WTC11 (cell line): ENCODE measurements around the gene MAPT. TPM values are rescaled to one million over a fixed set of nuclear protein-coding genes. Genes with fewer than 3 reads are reported as not detected.

Source experiments
- ATAC-seq: fragments of 200-7000 bp; cut with Tn5 transposase; 2 replicates; pipeline ENCODE4 v1.10.0; 2021; ENCODE audit warnings: mild to moderate bottlenecking, moderate library complexity
- CTCF ChIA-PET: fragments of 300-600 bp; sonication (Branson Sonifier 250); formaldehyde crosslinking; loops from one replicate; lab custom pipeline; 2021; ENCODE audit warnings: antibody characterized with exemption; lab: Charles Lee
- POLR2A ChIA-PET: fragments of 350-600 bp; sonication (Branson Sonifier 250); formaldehyde crosslinking; loops from one replicate; lab custom pipeline; 2021; ENCODE audit warnings: antibody characterized with exemption; lab: Charles Lee
- DNase-seq: peaks from one replicate; pipeline ENCODE4 v3.0.0; 2021; ENCODE audit warnings: low spot score
- H3K27ac Mint-ChIP-seq: 2 replicates; pipeline ENCODE4 v1.8.0; 2021; ENCODE audit warnings: mixed read lengths
- H3K27me3 Mint-ChIP-seq: 2 replicates; pipeline ENCODE4 v1.8.0; 2021; ENCODE audit warnings: low read depth, mild to moderate bottlenecking, moderate library complexity, mixed read lengths
- H3K36me3 Mint-ChIP-seq: 2 replicates; pipeline ENCODE4 v1.8.0; 2021; ENCODE audit warnings: mixed read lengths
- H3K4me1 Mint-ChIP-seq: 2 replicates; pipeline ENCODE4 v1.8.0; 2022; ENCODE audit warnings: mixed read lengths
- H3K4me3 Mint-ChIP-seq: 2 replicates; pipeline ENCODE4 v1.8.0; 2021; ENCODE audit warnings: mild to moderate bottlenecking, moderate library complexity, mixed read lengths
- H3K9me3 Mint-ChIP-seq: 2 replicates; pipeline ENCODE4 v1.8.0; 2021; ENCODE audit warnings: mixed read lengths
- CREB1 ChIP-seq: sonication (generic); formaldehyde crosslinking; IDR thresholded peaks from 2 replicates; pipeline ENCODE4 v1.8.0; 2023; ENCODE audit warnings: mild to moderate bottlenecking, missing genetic modification reagents
- CREM ChIP-seq: sonication (generic); formaldehyde crosslinking; IDR thresholded peaks from 2 replicates; pipeline ENCODE4 v1.8.1; 2022; ENCODE audit warnings: mild to moderate bottlenecking, missing genetic modification reagents, moderate library complexity
- ESRRA ChIP-seq: sonication (generic); formaldehyde crosslinking; IDR thresholded peaks from 2 replicates; pipeline ENCODE4 v1.8.1; 2022; ENCODE audit warnings: mild to moderate bottlenecking, missing genetic modification reagents, borderline replicate concordance
- FOXJ3 ChIP-seq: sonication (generic); formaldehyde crosslinking; IDR thresholded peaks from 2 replicates; pipeline ENCODE4 v1.9.0; 2021; ENCODE audit warnings: missing genetic modification reagents, mild to moderate bottlenecking, borderline replicate concordance
- FOXK1 ChIP-seq: sonication (generic); formaldehyde crosslinking; IDR thresholded peaks from 2 replicates; pipeline ENCODE4 v1.8.0; 2022; ENCODE audit warnings: mild to moderate bottlenecking, moderate library complexity, missing genetic modification reagents
- GABPB1 ChIP-seq: sonication (generic); formaldehyde crosslinking; IDR thresholded peaks from 2 replicates; pipeline ENCODE4 v1.8.1; 2023; ENCODE audit warnings: mild to moderate bottlenecking, missing genetic modification reagents
- JAZF1 ChIP-seq: fragments of 250-450 bp; sonication (Bioruptor Pico); IDR thresholded peaks from 2 replicates; pipeline ENCODE4 v1.9.0; 2021; ENCODE audit warnings: moderate library complexity, mild to moderate bottlenecking, inconsistent platforms
- MXD4 ChIP-seq: fragments of 250-450 bp; sonication (Bioruptor Pico); IDR thresholded peaks from 2 replicates; pipeline ENCODE4 v1.8.0; 2021; ENCODE audit warnings: mild to moderate bottlenecking, moderate library complexity, borderline replicate concordance
- MYBL2 ChIP-seq: sonication (generic); formaldehyde crosslinking; IDR thresholded peaks from 2 replicates; pipeline ENCODE4 v1.8.1; 2023; ENCODE audit warnings: mild to moderate bottlenecking, moderate library complexity, missing genetic modification reagents
- NFATC4 ChIP-seq: fragments of 250-450 bp; sonication (Bioruptor Pico); IDR thresholded peaks from 2 replicates; pipeline ENCODE4 v1.9.0; 2021; ENCODE audit warnings: mild to moderate bottlenecking
- NR1H2 ChIP-seq: sonication (generic); formaldehyde crosslinking; IDR thresholded peaks from 2 replicates; pipeline ENCODE4 v1.9.0; 2021; ENCODE audit warnings: mild to moderate bottlenecking, moderate library complexity, missing genetic modification reagents
- NR2C2 ChIP-seq: sonication (generic); formaldehyde crosslinking; IDR thresholded peaks from 2 replicates; pipeline ENCODE4 v1.8.0; 2022; ENCODE audit warnings: mild to moderate bottlenecking, missing genetic modification reagents
- NR3C1 ChIP-seq: sonication (generic); formaldehyde crosslinking; conservative IDR thresholded peaks from 2 replicates; pipeline ENCODE4 v1.8.1; 2023; ENCODE audit warnings: low read depth, mild to moderate bottlenecking, missing genetic modification reagents
- OVOL2 ChIP-seq: fragments of 250-450 bp; sonication (Bioruptor Pico); IDR thresholded peaks from 2 replicates; pipeline ENCODE4 v1.9.0; 2021; ENCODE audit warnings: mild to moderate bottlenecking, borderline replicate concordance
- PRRX2 ChIP-seq: fragments of 250-450 bp; sonication (Bioruptor Pico); IDR thresholded peaks from 2 replicates; pipeline ENCODE4 v1.8.0; 2021; ENCODE audit warnings: mild to moderate bottlenecking
- SOX15 ChIP-seq: fragments of 250-450 bp; sonication (Bioruptor Pico); IDR thresholded peaks from 2 replicates; pipeline ENCODE4 v1.9.0; 2021; ENCODE audit warnings: mild to moderate bottlenecking
- SP1 ChIP-seq: sonication (generic); formaldehyde crosslinking; conservative IDR thresholded peaks from 2 replicates; pipeline ENCODE4 v1.8.1; 2022; ENCODE audit warnings: missing genetic modification reagents
- TEAD4 ChIP-seq: sonication (generic); formaldehyde crosslinking; IDR thresholded peaks from 2 replicates; pipeline ENCODE4 v1.8.0; 2022; ENCODE audit warnings: mild to moderate bottlenecking, missing genetic modification reagents
- ZBTB21 ChIP-seq: sonication (generic); formaldehyde crosslinking; IDR thresholded peaks from 2 replicates; pipeline ENCODE4 v1.8.1; 2023; ENCODE audit warnings: mild to moderate bottlenecking, missing genetic modification reagents, borderline replicate concordance
- ZNF263 ChIP-seq: sonication (generic); formaldehyde crosslinking; IDR thresholded peaks from 2 replicates; pipeline ENCODE4 v1.8.1; 2022; ENCODE audit warnings: low read depth, mild to moderate bottlenecking, moderate library complexity, missing genetic modification reagents
- ZNF396 ChIP-seq: fragments of 250-450 bp; sonication (Bioruptor Pico); IDR thresholded peaks from 2 replicates; pipeline ENCODE4 v1.8.0; 2021; ENCODE audit warnings: mild to moderate bottlenecking, moderate library complexity, borderline replicate concordance
- ZNF423 ChIP-seq: fragments of 250-450 bp; sonication (Bioruptor Pico); IDR thresholded peaks from 2 replicates; pipeline ENCODE4 v2.1.2; 2022; ENCODE audit warnings: mild to moderate bottlenecking, moderate library complexity
- ZNF671 ChIP-seq: fragments of 250-450 bp; sonication (Bioruptor Pico); IDR thresholded peaks from 2 replicates; pipeline ENCODE4 v1.8.0; 2021; ENCODE audit warnings: mild to moderate bottlenecking
- total RNA-seq: library from RNA; stranded (reverse); gene quantifications from 3 replicates; pipeline ENCODE4 v1.2.3, GENCODE V29; 2021
- TF ChIP-seq, protein P1 (sequence below): sonication (generic); formaldehyde crosslinking; IDR thresholded peaks from 2 replicates; pipeline ENCODE4 v1.8.0; 2022; ENCODE audit warnings: mild to moderate bottlenecking, missing genetic modification reagents
- TF ChIP-seq, protein P2 (sequence below): sonication (generic); formaldehyde crosslinking; IDR thresholded peaks from 2 replicates; pipeline ENCODE4 v1.8.1; 2023; ENCODE audit warnings: mild to moderate bottlenecking, missing genetic modification reagents
- TF ChIP-seq, protein P3 (sequence below): sonication (generic); formaldehyde crosslinking; IDR thresholded peaks from 2 replicates; pipeline ENCODE4 v1.8.1; 2023; ENCODE audit warnings: mild to moderate bottlenecking, missing genetic modification reagents, moderate library complexity
- TF ChIP-seq, protein P4 (sequence below): fragments of 200-600 bp; IDR thresholded peaks from 2 replicates; pipeline ENCODE4 v1.8.0; 2022; ENCODE audit warnings: antibody characterized with exemption
- TF ChIP-seq, protein P5 (sequence below): sonication (generic); formaldehyde crosslinking; conservative IDR thresholded peaks from 2 replicates; pipeline ENCODE4 v1.8.1; 2022; ENCODE audit warnings: mild to moderate bottlenecking, missing genetic modification reagents
- TF ChIP-seq, protein P6 (sequence below): sonication (generic); formaldehyde crosslinking; IDR thresholded peaks from 2 replicates; pipeline ENCODE4 v1.8.1; 2023; ENCODE audit warnings: mild to moderate bottlenecking, missing genetic modification reagents, moderate library complexity
- TF ChIP-seq, protein P7 (sequence below): sonication (generic); formaldehyde crosslinking; IDR thresholded peaks from 2 replicates; pipeline ENCODE4 v1.8.1; 2023; ENCODE audit warnings: mild to moderate bottlenecking, missing genetic modification reagents, borderline replicate concordance

Gene MAPT
- total RNA-seq, 1 experiment from 2014 or later, result 2.2 TPM

DNA sequence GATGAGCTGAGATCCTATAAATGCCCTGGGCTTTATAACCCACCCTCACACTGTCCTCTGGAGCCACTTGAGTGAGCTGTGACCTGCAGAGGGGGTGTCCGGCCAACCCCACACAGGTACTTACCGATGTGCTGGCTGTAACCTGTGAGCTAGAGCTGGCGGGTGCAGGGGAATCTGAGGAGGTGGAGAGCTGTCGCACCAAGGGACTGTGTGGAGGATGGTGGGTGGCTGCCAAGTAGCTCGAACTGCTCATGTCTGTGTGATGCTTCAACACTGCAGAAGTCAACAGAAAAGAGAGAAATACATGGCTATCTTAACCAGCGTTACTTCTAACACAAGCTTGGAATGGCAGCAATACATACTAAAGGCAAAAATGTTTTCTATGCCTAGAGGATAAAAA is 144.1 kb downstream of the MAPT start:
- CTCF ChIA-PET, result interaction anchor here (1.1 kb wide), 1 partner anchor 22 kb away, joined by 3 read pairs; no protein-coding TSS in a partner anchor
- no peak overlapping the region for H3K4me3 Mint-ChIP-seq
- H3K36me3 Mint-ChIP-seq, result peaks cover 82% of the 10 kb centered on the region

DNA sequence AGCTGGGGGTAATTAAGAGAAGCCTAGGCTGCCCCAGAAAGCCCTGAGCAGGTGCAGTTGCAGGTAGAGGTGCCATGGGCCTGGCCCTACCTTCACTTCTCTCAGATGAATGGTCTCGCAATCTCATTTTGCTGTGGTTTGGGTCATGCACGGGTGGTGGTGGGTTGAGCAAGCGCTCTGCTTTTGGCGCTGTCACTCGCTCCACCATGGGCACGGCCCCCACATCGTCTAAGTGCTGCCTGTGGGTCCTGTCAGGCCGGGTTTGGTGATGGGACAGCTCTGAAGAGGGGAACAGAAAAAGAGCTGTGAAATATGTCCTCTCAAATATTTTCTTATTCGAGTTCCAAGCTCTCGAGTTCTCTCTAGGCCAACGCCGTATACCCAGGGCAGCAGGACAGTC is 144.6 kb downstream of the MAPT start:
- H3K4me1 Mint-ChIP-seq, result peaks cover 1% of the 10 kb centered on the region; the same call in 1 of the 2 replicates
- no peaks in the 10 kb centered on the region for H3K27me3 Mint-ChIP-seq
- no peak for DNase-seq
- no peaks in the 10 kb centered on the region for H3K9me3 Mint-ChIP-seq
- ATAC-seq, result no peak
- peaks cover 82% of the 10 kb centered on the region for H3K36me3 Mint-ChIP-seq
- CTCF ChIA-PET, result interaction anchor here (1.1 kb wide), 1 partner anchor 23 kb away, joined by 3 read pairs; no protein-coding TSS in a partner anchor
- H3K27ac Mint-ChIP-seq, result no peak overlapping the region
- POLR2A ChIA-PET, result no interaction called here
- H3K4me3 Mint-ChIP-seq, result no peak overlapping the region
- TF ChIP-seq ZNF396 (CRISPR knock-in tag) (no peak), SP1 (no peak), FOXJ3 (CRISPR knock-in tag) (no peak), FOXK1 (CRISPR knock-in tag) (no peak), NFATC4 (CRISPR knock-in tag) (no peak), GABPB1 (CRISPR knock-in tag) (no peak), PRRX2 (CRISPR knock-in tag) (no peak), NR3C1 (CRISPR knock-in tag) (no peak), JAZF1 (CRISPR knock-in tag) (no peak), ZNF263 (CRISPR knock-in tag) (no peak)
- TF ChIP-seq, protein P1, sequence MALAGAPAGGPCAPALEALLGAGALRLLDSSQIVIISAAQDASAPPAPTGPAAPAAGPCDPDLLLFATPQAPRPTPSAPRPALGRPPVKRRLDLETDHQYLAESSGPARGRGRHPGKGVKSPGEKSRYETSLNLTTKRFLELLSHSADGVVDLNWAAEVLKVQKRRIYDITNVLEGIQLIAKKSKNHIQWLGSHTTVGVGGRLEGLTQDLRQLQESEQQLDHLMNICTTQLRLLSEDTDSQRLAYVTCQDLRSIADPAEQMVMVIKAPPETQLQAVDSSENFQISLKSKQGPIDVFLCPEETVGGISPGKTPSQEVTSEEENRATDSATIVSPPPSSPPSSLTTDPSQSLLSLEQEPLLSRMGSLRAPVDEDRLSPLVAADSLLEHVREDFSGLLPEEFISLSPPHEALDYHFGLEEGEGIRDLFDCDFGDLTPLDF (CRISPR knock-in tag), result no peak
- TF ChIP-seq, protein P2, sequence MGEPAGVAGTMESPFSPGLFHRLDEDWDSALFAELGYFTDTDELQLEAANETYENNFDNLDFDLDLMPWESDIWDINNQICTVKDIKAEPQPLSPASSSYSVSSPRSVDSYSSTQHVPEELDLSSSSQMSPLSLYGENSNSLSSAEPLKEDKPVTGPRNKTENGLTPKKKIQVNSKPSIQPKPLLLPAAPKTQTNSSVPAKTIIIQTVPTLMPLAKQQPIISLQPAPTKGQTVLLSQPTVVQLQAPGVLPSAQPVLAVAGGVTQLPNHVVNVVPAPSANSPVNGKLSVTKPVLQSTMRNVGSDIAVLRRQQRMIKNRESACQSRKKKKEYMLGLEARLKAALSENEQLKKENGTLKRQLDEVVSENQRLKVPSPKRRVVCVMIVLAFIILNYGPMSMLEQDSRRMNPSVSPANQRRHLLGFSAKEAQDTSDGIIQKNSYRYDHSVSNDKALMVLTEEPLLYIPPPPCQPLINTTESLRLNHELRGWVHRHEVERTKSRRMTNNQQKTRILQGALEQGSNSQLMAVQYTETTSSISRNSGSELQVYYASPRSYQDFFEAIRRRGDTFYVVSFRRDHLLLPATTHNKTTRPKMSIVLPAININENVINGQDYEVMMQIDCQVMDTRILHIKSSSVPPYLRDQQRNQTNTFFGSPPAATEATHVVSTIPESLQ (CRISPR knock-in tag), result no peak
- TF ChIP-seq, protein P3, sequence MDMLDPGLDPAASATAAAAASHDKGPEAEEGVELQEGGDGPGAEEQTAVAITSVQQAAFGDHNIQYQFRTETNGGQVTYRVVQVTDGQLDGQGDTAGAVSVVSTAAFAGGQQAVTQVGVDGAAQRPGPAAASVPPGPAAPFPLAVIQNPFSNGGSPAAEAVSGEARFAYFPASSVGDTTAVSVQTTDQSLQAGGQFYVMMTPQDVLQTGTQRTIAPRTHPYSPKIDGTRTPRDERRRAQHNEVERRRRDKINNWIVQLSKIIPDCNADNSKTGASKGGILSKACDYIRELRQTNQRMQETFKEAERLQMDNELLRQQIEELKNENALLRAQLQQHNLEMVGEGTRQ (CRISPR knock-in tag), result no peak

More for the DNA sequence above, 144.1 kb downstream of the MAPT start:
- DNase-seq (no peak), ATAC-seq (no peak)
- Mint-ChIP-seq H3K9me3 (no peaks in the 10 kb centered on the region), H3K27ac (no peak overlapping the region), H3K27me3 (no peaks in the 10 kb centered on the region), H3K4me1 (no peaks in the 10 kb centered on the region)
- TF ChIP-seq SOX15 (CRISPR knock-in tag) (no peak), NR2C2 (CRISPR knock-in tag) (no peak), TEAD4 (CRISPR knock-in tag) (no peak), MYBL2 (CRISPR knock-in tag) (no peak), NR3C1 (CRISPR knock-in tag) (no peak), CREB1 (CRISPR knock-in tag) (no peak), OVOL2 (no peak), CREM (CRISPR knock-in tag) (no peak), ZBTB21 (CRISPR knock-in tag) (no peak), NFATC4 (CRISPR knock-in tag) (no peak), ZNF423 (CRISPR knock-in tag) (no peak), ESRRA (CRISPR knock-in tag) (no peak), FOXJ3 (CRISPR knock-in tag) (no peak), MXD4 (CRISPR knock-in tag) (no peak), ZNF671 (CRISPR knock-in tag) (no peak), NR1H2 (CRISPR knock-in tag) (no peak)
- TF ChIP-seq, protein P4, sequence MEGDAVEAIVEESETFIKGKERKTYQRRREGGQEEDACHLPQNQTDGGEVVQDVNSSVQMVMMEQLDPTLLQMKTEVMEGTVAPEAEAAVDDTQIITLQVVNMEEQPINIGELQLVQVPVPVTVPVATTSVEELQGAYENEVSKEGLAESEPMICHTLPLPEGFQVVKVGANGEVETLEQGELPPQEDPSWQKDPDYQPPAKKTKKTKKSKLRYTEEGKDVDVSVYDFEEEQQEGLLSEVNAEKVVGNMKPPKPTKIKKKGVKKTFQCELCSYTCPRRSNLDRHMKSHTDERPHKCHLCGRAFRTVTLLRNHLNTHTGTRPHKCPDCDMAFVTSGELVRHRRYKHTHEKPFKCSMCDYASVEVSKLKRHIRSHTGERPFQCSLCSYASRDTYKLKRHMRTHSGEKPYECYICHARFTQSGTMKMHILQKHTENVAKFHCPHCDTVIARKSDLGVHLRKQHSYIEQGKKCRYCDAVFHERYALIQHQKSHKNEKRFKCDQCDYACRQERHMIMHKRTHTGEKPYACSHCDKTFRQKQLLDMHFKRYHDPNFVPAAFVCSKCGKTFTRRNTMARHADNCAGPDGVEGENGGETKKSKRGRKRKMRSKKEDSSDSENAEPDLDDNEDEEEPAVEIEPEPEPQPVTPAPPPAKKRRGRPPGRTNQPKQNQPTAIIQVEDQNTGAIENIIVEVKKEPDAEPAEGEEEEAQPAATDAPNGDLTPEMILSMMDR, result no peak
- TF ChIP-seq, protein P5, sequence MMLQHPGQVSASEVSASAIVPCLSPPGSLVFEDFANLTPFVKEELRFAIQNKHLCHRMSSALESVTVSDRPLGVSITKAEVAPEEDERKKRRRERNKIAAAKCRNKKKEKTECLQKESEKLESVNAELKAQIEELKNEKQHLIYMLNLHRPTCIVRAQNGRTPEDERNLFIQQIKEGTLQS (CRISPR knock-in tag), result no peak
- TF ChIP-seq, protein P6, sequence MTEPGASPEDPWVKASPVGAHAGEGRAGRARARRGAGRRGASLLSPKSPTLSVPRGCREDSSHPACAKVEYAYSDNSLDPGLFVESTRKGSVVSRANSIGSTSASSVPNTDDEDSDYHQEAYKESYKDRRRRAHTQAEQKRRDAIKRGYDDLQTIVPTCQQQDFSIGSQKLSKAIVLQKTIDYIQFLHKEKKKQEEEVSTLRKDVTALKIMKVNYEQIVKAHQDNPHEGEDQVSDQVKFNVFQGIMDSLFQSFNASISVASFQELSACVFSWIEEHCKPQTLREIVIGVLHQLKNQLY (CRISPR knock-in tag), result no peak
- TF ChIP-seq, protein P7, sequence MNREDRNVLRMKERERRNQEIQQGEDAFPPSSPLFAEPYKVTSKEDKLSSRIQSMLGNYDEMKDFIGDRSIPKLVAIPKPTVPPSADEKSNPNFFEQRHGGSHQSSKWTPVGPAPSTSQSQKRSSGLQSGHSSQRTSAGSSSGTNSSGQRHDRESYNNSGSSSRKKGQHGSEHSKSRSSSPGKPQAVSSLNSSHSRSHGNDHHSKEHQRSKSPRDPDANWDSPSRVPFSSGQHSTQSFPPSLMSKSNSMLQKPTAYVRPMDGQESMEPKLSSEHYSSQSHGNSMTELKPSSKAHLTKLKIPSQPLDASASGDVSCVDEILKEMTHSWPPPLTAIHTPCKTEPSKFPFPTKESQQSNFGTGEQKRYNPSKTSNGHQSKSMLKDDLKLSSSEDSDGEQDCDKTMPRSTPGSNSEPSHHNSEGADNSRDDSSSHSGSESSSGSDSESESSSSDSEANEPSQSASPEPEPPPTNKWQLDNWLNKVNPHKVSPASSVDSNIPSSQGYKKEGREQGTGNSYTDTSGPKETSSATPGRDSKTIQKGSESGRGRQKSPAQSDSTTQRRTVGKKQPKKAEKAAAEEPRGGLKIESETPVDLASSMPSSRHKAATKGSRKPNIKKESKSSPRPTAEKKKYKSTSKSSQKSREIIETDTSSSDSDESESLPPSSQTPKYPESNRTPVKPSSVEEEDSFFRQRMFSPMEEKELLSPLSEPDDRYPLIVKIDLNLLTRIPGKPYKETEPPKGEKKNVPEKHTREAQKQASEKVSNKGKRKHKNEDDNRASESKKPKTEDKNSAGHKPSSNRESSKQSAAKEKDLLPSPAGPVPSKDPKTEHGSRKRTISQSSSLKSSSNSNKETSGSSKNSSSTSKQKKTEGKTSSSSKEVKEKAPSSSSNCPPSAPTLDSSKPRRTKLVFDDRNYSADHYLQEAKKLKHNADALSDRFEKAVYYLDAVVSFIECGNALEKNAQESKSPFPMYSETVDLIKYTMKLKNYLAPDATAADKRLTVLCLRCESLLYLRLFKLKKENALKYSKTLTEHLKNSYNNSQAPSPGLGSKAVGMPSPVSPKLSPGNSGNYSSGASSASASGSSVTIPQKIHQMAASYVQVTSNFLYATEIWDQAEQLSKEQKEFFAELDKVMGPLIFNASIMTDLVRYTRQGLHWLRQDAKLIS (CRISPR knock-in tag), result no peak
- POLR2A ChIA-PET, result interaction anchor here (0.7 kb wide), 1 partner anchor 40 kb away, joined by 11 read pairs; no protein-coding TSS in a partner anchor
